HCT116 (cell line): ENCODE measurements around the gene RPH3AL.
A peak's percentile ranks its signal among the peaks of the same experiment; 100 is the strongest.

ENCODE experiments used
- ELF1 ChIP-seq: IDR thresholded peaks from 2 replicates; pipeline ENCODE4 v1.6.1; 2012; ENCODE audit warnings: low read depth, borderline replicate concordance
- POLR2AphosphoS5 ChIP-seq: IDR thresholded peaks from 2 replicates; pipeline ENCODE4 v1.6.1; 2011; ENCODE audit warnings: mild to moderate bottlenecking, low read depth, low read length, moderate library complexity
- YY1 ChIP-seq: IDR thresholded peaks from 2 replicates; pipeline ENCODE4 v1.6.1; 2011; ENCODE audit warnings: low read length, low read depth, moderate library complexity, mild to moderate bottlenecking; ENCODE audit not compliant: insufficient replicate concordance; ENCODE audit errors: extremely low read depth

GRCh38 chr17:386141-386876, 33.7 kb upstream of the RPH3AL start:
- TF ChIP-seq POLR2AphosphoS5 (0 out of 2 replicates have a peak, but pooled peaks have one; percentile 11), ELF1 (no peak), YY1 (peak; percentile 24)
